Liver (tissue), 9 donors: ENCODE results near the gene MKI67. TPM values are rescaled to one million over a fixed set of nuclear protein-coding genes. Genes with fewer than 3 reads are reported as not detected.

Source experiments
- DNase-seq: peaks from one replicate; pipeline ENCODE4 v3.0.0-alpha.2; 2017; ENCODE audit warnings: low spot score
- H3K27ac ChIP-seq, 2 donors: one replicate each; pipeline ENCODE4 v1.7.0; 2013; ENCODE audit warnings: inconsistent platforms in 2 of 2, low read length in 2 of 2, control low read depth in 1 of 2, low read depth in 1 of 2, mild to moderate bottlenecking in 1 of 2
- H3K27me3 ChIP-seq, 4 donors: one replicate each; pipeline versions ENCODE4 v1.6.1 to v1.7.0; 2013; ENCODE audit warnings: low read length in 3 of 4, inconsistent platforms in 1 of 4, mild to moderate bottlenecking in 1 of 4, moderate library complexity in 1 of 4; ENCODE audit not compliant: control insufficient read depth in 4 of 4, insufficient read depth in 4 of 4
- H3K36me3 ChIP-seq, 4 donors: one replicate each; pipeline versions ENCODE4 v1.6.1 to v1.7.0; 2013; ENCODE audit warnings: low read length in 3 of 4, mild to moderate bottlenecking in 3 of 4, low read depth in 1 of 4, moderate library complexity in 1 of 4; ENCODE audit not compliant: control insufficient read depth in 4 of 4, insufficient read depth in 3 of 4
- H3K4me1 ChIP-seq, 4 donors: one replicate each; pipeline versions ENCODE4 v1.6.1 to v1.7.0; 2013; ENCODE audit warnings: low read length in 3 of 4, mild to moderate bottlenecking in 3 of 4, moderate library complexity in 1 of 4; ENCODE audit not compliant: control insufficient read depth in 4 of 4, insufficient read depth in 4 of 4
- H3K4me3 ChIP-seq, 3 donors: one replicate each; pipeline versions ENCODE4 v1.6.1 to v1.7.0; 2013; ENCODE audit warnings: low read length in 3 of 3, control low read depth in 1 of 3, low read depth in 1 of 3, mild to moderate bottlenecking in 1 of 3
- H3K9ac ChIP-seq, 2 donors: one replicate each; pipeline ENCODE4 v1.7.0; 2013; ENCODE audit warnings: low read length in 2 of 2, mild to moderate bottlenecking in 2 of 2, moderate library complexity in 2 of 2, control low read depth in 1 of 2, low read depth in 1 of 2
- H3K9me3 ChIP-seq, 4 donors: one replicate each; pipeline versions ENCODE4 v1.6.1 to v1.7.0; 2013; ENCODE audit warnings: low read length in 3 of 4; ENCODE audit not compliant: control insufficient read depth in 4 of 4
- ATF3 ChIP-seq: IDR thresholded peaks from 2 replicates; pipeline ENCODE4 v1.6.1; 2016; ENCODE audit warnings: antibody characterized with exemption
- EGR1 ChIP-seq, 2 donors: IDR thresholded peaks; 2 replicates each; pipeline ENCODE4 v1.6.1; 2016 to 2018; ENCODE audit warnings: antibody characterized with exemption in 2 of 2, low read depth in 2 of 2
- FOXA1 ChIP-seq: IDR thresholded peaks from 2 replicates; pipeline ENCODE4 v1.6.1; 2016; ENCODE audit warnings: antibody characterized with exemption
- FOXA2 ChIP-seq: IDR thresholded peaks from 2 replicates; pipeline ENCODE4 v1.6.1; 2016; ENCODE audit warnings: antibody characterized with exemption
- GABPA ChIP-seq, 2 donors: IDR thresholded peaks in 1 of 2; conservative IDR thresholded peaks in 1 of 2; 2 replicates each; pipeline ENCODE4 v1.6.1; 2016; ENCODE audit warnings: antibody characterized with exemption in 2 of 2, mild to moderate bottlenecking in 1 of 2, moderate library complexity in 1 of 2
- HNF4A ChIP-seq, 2 donors: conservative IDR thresholded peaks; 2 replicates each; pipeline ENCODE4 v1.6.1; 2016; ENCODE audit warnings: antibody characterized with exemption in 2 of 2, mild to moderate bottlenecking in 2 of 2
- HNF4G ChIP-seq: IDR thresholded peaks from 2 replicates; pipeline ENCODE4 v1.6.1; 2016; ENCODE audit warnings: antibody characterized with exemption
- JUND ChIP-seq, 2 donors: IDR thresholded peaks; 2 replicates each; pipeline ENCODE4 v1.6.1; 2016; ENCODE audit warnings: antibody characterized with exemption in 2 of 2
- NR2F2 ChIP-seq: IDR thresholded peaks from 2 replicates; pipeline ENCODE4 v1.6.1; 2016; ENCODE audit warnings: antibody characterized with exemption
- RAD21 ChIP-seq, 2 donors: IDR thresholded peaks; 2 replicates each; pipeline ENCODE4 v1.6.1; 2016; ENCODE audit warnings: antibody characterized with exemption in 2 of 2, mild to moderate bottlenecking in 2 of 2
- RXRA ChIP-seq, 2 donors: IDR thresholded peaks; 2 replicates each; pipeline ENCODE4 v1.6.1; 2017 to 2018; ENCODE audit warnings: antibody characterized with exemption in 2 of 2, mild to moderate bottlenecking in 1 of 2
- SP1 ChIP-seq: IDR thresholded peaks from 2 replicates; pipeline ENCODE4 v1.6.1; 2018; ENCODE audit warnings: antibody characterized with exemption, mild to moderate bottlenecking
- TAF1 ChIP-seq: conservative IDR thresholded peaks from 2 replicates; pipeline ENCODE4 v1.6.1; 2016; ENCODE audit warnings: antibody characterized with exemption, mild to moderate bottlenecking
- YY1 ChIP-seq: IDR thresholded peaks from 2 replicates; pipeline ENCODE4 v1.6.1; 2016; ENCODE audit warnings: antibody characterized with exemption, mild to moderate bottlenecking
- WGBS: extraction: QIAGEN DNeasy Blood & Tissue Kit; methylation state at CpG from one replicate; pipeline ENCODE4 v1.1.7; 2013; 5-methylcytosine and 5-hydroxymethylcytosine counted together
- polyA plus RNA-seq, 2 donors: library from polyadenylated mRNA; stranded (reverse) in 1 of 2; unstranded in 1 of 2; fragments of 200-250 nt in 1 of 2; fragments of >200 nt in 1 of 2; fragmentation: Nextera tagmentation in 1 of 2; extraction: Ambion mirVana in 1 of 2; gene quantifications; one replicate each; pipeline versions ENCODE4 v1.2.1 to v1.2.3, GENCODE V29; 2013 to 2015
- total RNA-seq, 2 donors: library from RNA; depleted of rRNA; stranded (reverse); fragments of >200 nt; gene quantifications; one replicate each; pipeline ENCODE4 v1.2.3, GENCODE V29; 2014
- TF ChIP-seq, protein P1 (sequence below): IDR thresholded peaks from 2 replicates; pipeline ENCODE4 v1.6.1; 2016; ENCODE audit warnings: antibody characterized with exemption
- TF ChIP-seq, protein P2 (sequence below): IDR thresholded peaks from 2 replicates; pipeline ENCODE4 v1.6.1; 2016; ENCODE audit warnings: antibody characterized with exemption
- TF ChIP-seq, protein P3 (sequence below): fragments of 150-350 bp; IDR thresholded peaks from 2 replicates; pipeline ENCODE4 v1.5.1; 2017; ENCODE audit warnings: improper control_type of control experiment, low read depth, low read length; ENCODE audit not compliant: missing input control
- TF ChIP-seq, protein P4 (sequence below): IDR thresholded peaks from 2 replicates; pipeline ENCODE4 v1.6.1; 2016; ENCODE audit warnings: antibody characterized with exemption, mild to moderate bottlenecking
- donor health status: healthy.
- donor health status: healthy.
- donor health status: healthy.
- donor health status: healthy.
- donor health status: healthy.

The MKI67 gene
- total and polyA plus RNA-seq, 4 donors: 0.25 to 54.5 (median 1.1) TPM

- H3K27ac ChIP-seq: no peak overlapping the region
- peaks cover 0 to 6% (median 5%) of the 10 kb centered on the region in 4 donors for H3K27me3 ChIP-seq
- DNase-seq: no peak
- 93% methylated on average over 5 of the region's 5 CpGs for WGBS
- TF ChIP-seq EGR1 (IDR thresholded peaks at IDR 0.05; ENCODE audit: low read depth in 2 of 2) (no peak), ATF3 (no peak), RXRA (IDR thresholded peaks at IDR 0.05) (no peak), HNF4G (no peak), SP1 (no peak), HNF4A (conservative IDR thresholded peaks at IDR 0.05) (no peak), FOXA2 (no peak), FOXA1 (no peak), YY1 (no peak), NR2F2 (no peak), GABPA (IDR thresholded peaks at IDR 0.05 in 1 of 2, conservative IDR thresholded peaks at IDR 0.05 in 1 of 2) (no peak), RAD21 (IDR thresholded peaks at IDR 0.05) (no peak), JUND (IDR thresholded peaks at IDR 0.05) (no peak)
- TF ChIP-seq, protein P1, sequence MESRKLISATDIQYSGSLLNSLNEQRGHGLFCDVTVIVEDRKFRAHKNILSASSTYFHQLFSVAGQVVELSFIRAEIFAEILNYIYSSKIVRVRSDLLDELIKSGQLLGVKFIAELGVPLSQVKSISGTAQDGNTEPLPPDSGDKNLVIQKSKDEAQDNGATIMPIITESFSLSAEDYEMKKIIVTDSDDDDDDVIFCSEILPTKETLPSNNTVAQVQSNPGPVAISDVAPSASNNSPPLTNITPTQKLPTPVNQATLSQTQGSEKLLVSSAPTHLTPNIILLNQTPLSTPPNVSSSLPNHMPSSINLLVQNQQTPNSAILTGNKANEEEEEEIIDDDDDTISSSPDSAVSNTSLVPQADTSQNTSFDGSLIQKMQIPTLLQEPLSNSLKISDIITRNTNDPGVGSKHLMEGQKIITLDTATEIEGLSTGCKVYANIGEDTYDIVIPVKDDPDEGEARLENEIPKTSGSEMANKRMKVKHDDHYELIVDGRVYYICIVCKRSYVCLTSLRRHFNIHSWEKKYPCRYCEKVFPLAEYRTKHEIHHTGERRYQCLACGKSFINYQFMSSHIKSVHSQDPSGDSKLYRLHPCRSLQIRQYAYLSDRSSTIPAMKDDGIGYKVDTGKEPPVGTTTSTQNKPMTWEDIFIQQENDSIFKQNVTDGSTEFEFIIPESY: no peak
- TF ChIP-seq, protein P2, sequence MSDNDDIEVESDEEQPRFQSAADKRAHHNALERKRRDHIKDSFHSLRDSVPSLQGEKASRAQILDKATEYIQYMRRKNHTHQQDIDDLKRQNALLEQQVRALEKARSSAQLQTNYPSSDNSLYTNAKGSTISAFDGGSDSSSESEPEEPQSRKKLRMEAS: no peak
- TF ChIP-seq, protein P3, sequence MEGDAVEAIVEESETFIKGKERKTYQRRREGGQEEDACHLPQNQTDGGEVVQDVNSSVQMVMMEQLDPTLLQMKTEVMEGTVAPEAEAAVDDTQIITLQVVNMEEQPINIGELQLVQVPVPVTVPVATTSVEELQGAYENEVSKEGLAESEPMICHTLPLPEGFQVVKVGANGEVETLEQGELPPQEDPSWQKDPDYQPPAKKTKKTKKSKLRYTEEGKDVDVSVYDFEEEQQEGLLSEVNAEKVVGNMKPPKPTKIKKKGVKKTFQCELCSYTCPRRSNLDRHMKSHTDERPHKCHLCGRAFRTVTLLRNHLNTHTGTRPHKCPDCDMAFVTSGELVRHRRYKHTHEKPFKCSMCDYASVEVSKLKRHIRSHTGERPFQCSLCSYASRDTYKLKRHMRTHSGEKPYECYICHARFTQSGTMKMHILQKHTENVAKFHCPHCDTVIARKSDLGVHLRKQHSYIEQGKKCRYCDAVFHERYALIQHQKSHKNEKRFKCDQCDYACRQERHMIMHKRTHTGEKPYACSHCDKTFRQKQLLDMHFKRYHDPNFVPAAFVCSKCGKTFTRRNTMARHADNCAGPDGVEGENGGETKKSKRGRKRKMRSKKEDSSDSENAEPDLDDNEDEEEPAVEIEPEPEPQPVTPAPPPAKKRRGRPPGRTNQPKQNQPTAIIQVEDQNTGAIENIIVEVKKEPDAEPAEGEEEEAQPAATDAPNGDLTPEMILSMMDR: no peak
- H3K9ac ChIP-seq: no peak overlapping the region
- H3K9me3 ChIP-seq: no peaks in the 10 kb centered on the region
- H3K4me3 ChIP-seq: no peak overlapping the region
- H3K36me3 ChIP-seq: no peaks in the 10 kb centered on the region
- H3K4me1 ChIP-seq: peaks cover 6 to 13% (median 10%) of the 10 kb centered on the region in 4 donors
Observed at GRCh38 chr10:128121750-128122412, 4.3 kb downstream of the MKI67 start.

- Histone ChIP-seq H3K9ac (no peak overlapping the region), H3K27ac (no peak overlapping the region), H3K36me3 (peaks cover 0 to 2% (median 0%) of the 10 kb centered on the region in 4 donors), H3K27me3 (peaks cover 0 to 3% (median 1%) of the 10 kb centered on the region in 4 donors), H3K4me3 (no peak overlapping the region), H3K4me1 (no peaks in the 10 kb centered on the region), H3K9me3 (no peaks in the 10 kb centered on the region)
- DNase-seq: no peak
- 87% methylated on average over 13 of the region's 13 CpGs for WGBS
- TF ChIP-seq, protein P2: no peak
- TF ChIP-seq, protein P4, sequence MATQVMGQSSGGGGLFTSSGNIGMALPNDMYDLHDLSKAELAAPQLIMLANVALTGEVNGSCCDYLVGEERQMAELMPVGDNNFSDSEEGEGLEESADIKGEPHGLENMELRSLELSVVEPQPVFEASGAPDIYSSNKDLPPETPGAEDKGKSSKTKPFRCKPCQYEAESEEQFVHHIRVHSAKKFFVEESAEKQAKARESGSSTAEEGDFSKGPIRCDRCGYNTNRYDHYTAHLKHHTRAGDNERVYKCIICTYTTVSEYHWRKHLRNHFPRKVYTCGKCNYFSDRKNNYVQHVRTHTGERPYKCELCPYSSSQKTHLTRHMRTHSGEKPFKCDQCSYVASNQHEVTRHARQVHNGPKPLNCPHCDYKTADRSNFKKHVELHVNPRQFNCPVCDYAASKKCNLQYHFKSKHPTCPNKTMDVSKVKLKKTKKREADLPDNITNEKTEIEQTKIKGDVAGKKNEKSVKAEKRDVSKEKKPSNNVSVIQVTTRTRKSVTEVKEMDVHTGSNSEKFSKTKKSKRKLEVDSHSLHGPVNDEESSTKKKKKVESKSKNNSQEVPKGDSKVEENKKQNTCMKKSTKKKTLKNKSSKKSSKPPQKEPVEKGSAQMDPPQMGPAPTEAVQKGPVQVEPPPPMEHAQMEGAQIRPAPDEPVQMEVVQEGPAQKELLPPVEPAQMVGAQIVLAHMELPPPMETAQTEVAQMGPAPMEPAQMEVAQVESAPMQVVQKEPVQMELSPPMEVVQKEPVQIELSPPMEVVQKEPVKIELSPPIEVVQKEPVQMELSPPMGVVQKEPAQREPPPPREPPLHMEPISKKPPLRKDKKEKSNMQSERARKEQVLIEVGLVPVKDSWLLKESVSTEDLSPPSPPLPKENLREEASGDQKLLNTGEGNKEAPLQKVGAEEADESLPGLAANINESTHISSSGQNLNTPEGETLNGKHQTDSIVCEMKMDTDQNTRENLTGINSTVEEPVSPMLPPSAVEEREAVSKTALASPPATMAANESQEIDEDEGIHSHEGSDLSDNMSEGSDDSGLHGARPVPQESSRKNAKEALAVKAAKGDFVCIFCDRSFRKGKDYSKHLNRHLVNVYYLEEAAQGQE: no peak
- TF ChIP-seq NR2F2: no peak
- TF ChIP-seq ATF3: no peak
- TF ChIP-seq HNF4A (conservative IDR thresholded peaks at IDR 0.05): no peak
- TF ChIP-seq, protein P3: no peak
- no peak for TF ChIP-seq SP1
- TF ChIP-seq HNF4G: no peak
- TF ChIP-seq JUND (IDR thresholded peaks at IDR 0.05): no peak
- no peak for TF ChIP-seq TAF1
- no peak for TF ChIP-seq FOXA2
- no peak for TF ChIP-seq FOXA1
- no peak for TF ChIP-seq EGR1 (IDR thresholded peaks at IDR 0.05; ENCODE audit: low read depth in 2 of 2)
Observed at GRCh38 chr10:128116851-128117615, 9.2 kb downstream of the MKI67 start.
